Fibroblast of villous mesenchyme (primary cell): ENCODE measurements around the gene HDAC10. TPM values are rescaled to one million over a fixed set of nuclear protein-coding genes. Genes with fewer than 3 reads are reported as not detected.

Experiments used
- DNase-seq: peaks from one replicate; pipeline ENCODE4 v3.0.0-alpha.2; 2010; ENCODE audit warnings: low read depth
- H3K4me3 ChIP-seq: 2 replicates; pipeline ENCODE4 v1.5.1; 2011; ENCODE audit warnings: low read depth, mild to moderate bottlenecking, low read length
- total RNA-seq: library from RNA; depleted of rRNA; stranded (reverse); fragments of >200 nt; gene quantifications from 2 replicates; pipeline ENCODE4 v1.2.3, GENCODE V29; 2012
- TF ChIP-seq, protein P1 (sequence below): IDR thresholded peaks from 2 replicates; pipeline ENCODE4 v1.5.1; 2012; ENCODE audit warnings: low read depth, mild to moderate bottlenecking, low read length; ENCODE audit not compliant: insufficient read depth

The HDAC10 gene
- total RNA-seq, 1 donor = 19.4 TPM

DNA sequence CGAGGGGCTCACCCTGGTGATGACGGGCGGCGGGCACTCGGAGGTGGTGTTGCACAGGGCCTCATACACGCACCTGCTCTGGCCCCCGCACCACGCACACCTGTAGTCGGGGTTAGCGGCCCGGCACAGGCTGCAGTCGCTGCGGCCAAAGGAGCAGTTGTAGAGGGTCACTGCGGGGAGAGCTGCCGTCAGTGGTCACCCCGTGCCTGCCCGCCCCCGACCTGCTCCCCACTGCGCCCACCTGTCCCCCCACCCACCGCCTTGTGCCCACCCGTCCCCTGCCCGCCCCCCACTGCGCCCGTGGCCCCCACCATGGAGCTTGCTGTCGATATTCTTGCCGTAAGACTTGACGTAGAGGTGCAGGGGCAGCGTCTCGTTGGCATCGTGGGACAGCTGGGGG lies 32.8 kb upstream of the HDAC10 start:
- TF ChIP-seq, protein P1, sequence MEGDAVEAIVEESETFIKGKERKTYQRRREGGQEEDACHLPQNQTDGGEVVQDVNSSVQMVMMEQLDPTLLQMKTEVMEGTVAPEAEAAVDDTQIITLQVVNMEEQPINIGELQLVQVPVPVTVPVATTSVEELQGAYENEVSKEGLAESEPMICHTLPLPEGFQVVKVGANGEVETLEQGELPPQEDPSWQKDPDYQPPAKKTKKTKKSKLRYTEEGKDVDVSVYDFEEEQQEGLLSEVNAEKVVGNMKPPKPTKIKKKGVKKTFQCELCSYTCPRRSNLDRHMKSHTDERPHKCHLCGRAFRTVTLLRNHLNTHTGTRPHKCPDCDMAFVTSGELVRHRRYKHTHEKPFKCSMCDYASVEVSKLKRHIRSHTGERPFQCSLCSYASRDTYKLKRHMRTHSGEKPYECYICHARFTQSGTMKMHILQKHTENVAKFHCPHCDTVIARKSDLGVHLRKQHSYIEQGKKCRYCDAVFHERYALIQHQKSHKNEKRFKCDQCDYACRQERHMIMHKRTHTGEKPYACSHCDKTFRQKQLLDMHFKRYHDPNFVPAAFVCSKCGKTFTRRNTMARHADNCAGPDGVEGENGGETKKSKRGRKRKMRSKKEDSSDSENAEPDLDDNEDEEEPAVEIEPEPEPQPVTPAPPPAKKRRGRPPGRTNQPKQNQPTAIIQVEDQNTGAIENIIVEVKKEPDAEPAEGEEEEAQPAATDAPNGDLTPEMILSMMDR = no peak
- H3K4me3 ChIP-seq = no peak overlapping the region
- DNase-seq = no peak

DNA sequence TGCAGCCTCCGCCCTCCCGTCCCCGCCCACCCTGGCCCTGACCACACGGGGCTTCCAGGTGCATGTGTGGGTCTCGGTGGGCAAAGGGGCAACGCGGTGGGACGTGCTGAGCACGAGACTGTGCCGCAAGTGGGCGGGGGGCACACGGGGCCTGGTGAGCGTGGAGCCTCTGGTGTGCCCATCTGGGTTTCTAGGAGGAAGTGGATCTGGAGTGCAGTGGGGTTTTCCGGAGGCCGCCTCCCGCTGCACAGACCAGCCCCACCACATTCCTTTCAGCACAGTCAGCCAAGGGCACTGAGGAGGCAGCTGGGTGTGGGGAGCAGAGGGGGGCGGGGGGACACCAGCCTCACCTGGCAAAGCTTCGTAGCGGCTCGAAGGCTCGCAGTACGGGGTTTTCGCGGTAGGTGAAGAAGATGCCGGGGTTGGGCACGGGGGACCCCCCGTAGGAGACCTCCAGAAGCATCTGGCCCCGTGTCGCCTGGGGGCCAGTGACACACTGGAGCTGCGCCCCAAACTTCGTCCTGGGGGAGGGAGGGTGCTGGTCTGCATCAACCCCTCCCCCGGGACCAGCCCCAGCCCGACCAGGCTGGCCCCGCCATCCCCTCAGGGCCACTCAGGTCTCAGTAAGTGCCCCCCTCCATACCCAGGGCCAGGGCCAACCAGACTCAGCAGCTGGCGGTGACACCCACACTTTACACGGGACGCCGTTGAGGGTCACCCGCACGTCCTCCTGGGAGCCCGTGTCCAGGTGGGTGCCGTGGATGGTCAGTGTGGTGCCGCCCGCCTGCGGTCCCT lies 31.5 kb upstream of the HDAC10 start:
- no peak overlapping the region for H3K4me3 ChIP-seq
- peak; percentile 57 for DNase-seq
- TF ChIP-seq, protein P1 = no peak

GRCh38 chr22:50281957-50282356 lies 30.9 kb upstream of the HDAC10 start:
- DNase-seq = no peak
- no peak overlapping the region for H3K4me3 ChIP-seq
- TF ChIP-seq, protein P1 = no peak

DNA sequence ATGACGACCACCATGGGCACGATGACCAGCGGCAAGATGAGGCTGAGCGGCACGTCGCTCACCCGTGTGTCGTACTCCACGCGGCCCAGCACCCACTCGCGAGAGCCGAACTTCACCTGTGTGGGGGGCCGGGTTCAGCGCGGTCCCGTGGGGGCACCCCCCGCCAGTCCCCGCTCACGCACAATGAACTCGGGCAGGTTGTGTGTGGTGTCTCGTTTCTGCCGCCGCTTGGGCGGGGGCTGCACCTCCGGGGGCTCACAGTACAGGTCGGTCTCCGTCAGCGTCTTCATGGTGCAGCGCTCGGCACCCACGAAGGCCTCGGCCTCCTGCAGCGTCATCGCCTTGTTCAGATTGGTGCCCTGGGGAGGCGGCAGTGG lies 30.3 kb upstream of the HDAC10 start:
- no peak overlapping the region for H3K4me3 ChIP-seq
- DNase-seq = no peak
- TF ChIP-seq, protein P1 = no peak

- no peak for DNase-seq
- TF ChIP-seq, protein P1 = no peak
- H3K4me3 ChIP-seq = no peak overlapping the region
Observed at GRCh38 chr22:50280708-50281383, 29.8 kb upstream of the HDAC10 start.

GRCh38 chr22:50280022-50280707 lies 29.1 kb upstream of the HDAC10 start:
- no peak for DNase-seq
- H3K4me3 ChIP-seq = no peak overlapping the region
- TF ChIP-seq, protein P1 = no peak
